IMR-90 (cell line): ENCODE results near the gene CHAF1B. TPM values are rescaled to one million over a fixed set of nuclear protein-coding genes. Genes with fewer than 3 reads are reported as not detected.

Experiments
- ATAC-seq: fragments of 200-7000 bp; cut with Tn5 transposase; 2 replicates; pipeline ENCODE4 v1.9.1; 2020; ENCODE audit warnings: low read depth, mild to moderate bottlenecking, moderate library complexity
- BruUV-seq: library from RNA; stranded (reverse); fragments of 400-500 nt; replicated peaks from 2 replicates; lab custom pipeline; 2021; lab: Mats Ljungman, UMichigan
- CTCF ChIA-PET: fragments of 300-600 bp; formaldehyde crosslinking; extraction: SDS; loops from one replicate; lab custom pipeline; 2021; ENCODE audit warnings: antibody characterized with exemption; lab: Yijun Ruan, JAX
- POLR2A ChIA-PET: fragments of 300-600 bp; sonication (Branson Sonifier 250); formaldehyde crosslinking; loops from one replicate; lab custom pipeline; 2022; ENCODE audit warnings: antibody characterized with exemption; ENCODE audit not compliant: unreplicated experiment; lab: Charles Lee
- DNase-seq: peaks from one replicate; pipeline ENCODE4 v3.0.0; 2013
- H2AFZ ChIP-seq: replicated peaks from 2 replicates; pipeline ENCODE3; 2013; ENCODE audit warnings: low read length, mild to moderate bottlenecking; ENCODE audit not compliant: poor library complexity
- H2AK5ac ChIP-seq: 2 replicates; pipeline ENCODE4 v1.6.1; 2013; ENCODE audit warnings: low read depth, low read length, inconsistent platforms
- H2AK9ac ChIP-seq: replicated peaks from 2 replicates; pipeline ENCODE3; 2013; ENCODE audit warnings: mild to moderate bottlenecking, low read depth, low read length, moderate library complexity; ENCODE audit not compliant: poor library complexity
- H2BK120ac ChIP-seq: 2 replicates; pipeline ENCODE4 v1.6.1; 2013; ENCODE audit warnings: low read depth, low read length, inconsistent platforms
- H2BK15ac ChIP-seq: 3 replicates; pipeline ENCODE4 v1.6.1; 2013; ENCODE audit warnings: low read depth, low read length, inconsistent platforms
- H2BK20ac ChIP-seq: 2 replicates; pipeline ENCODE4 v1.6.1; 2013; ENCODE audit warnings: low read depth, mild to moderate bottlenecking, inconsistent platforms, low read length, moderate library complexity
- H2BK5ac ChIP-seq: 2 replicates; pipeline ENCODE4 v1.6.1; 2013; ENCODE audit warnings: mild to moderate bottlenecking, low read depth, low read length, inconsistent platforms; ENCODE audit not compliant: poor library complexity, severe bottlenecking
- H3K14ac ChIP-seq: replicated peaks from 2 replicates; pipeline ENCODE4 v1.6.1; 2013; ENCODE audit warnings: low read depth, low read length, inconsistent platforms
- H3K18ac ChIP-seq: 2 replicates; pipeline ENCODE4 v1.6.1; 2013; ENCODE audit warnings: low read depth, low read length, control low read depth
- H3K23ac ChIP-seq: 2 replicates; pipeline ENCODE4 v1.6.1; 2013; ENCODE audit warnings: low read depth, low read length, inconsistent platforms
- H3K27ac ChIP-seq: 2 replicates; pipeline ENCODE4 v1.5.1; 2013; ENCODE audit warnings: mild to moderate bottlenecking, control low read depth, low read length; ENCODE audit not compliant: insufficient read depth
- H3K27me3 ChIP-seq: 2 replicates; pipeline ENCODE4 v1.6.1; 2013; ENCODE audit warnings: low read length; ENCODE audit not compliant: control insufficient read depth, insufficient read depth
- H3K36me3 ChIP-seq: 2 replicates; pipeline ENCODE4 v1.6.1; 2013; ENCODE audit warnings: low read length, mixed read lengths; ENCODE audit not compliant: control insufficient read depth, insufficient read depth
- H3K4ac ChIP-seq: 2 replicates; pipeline ENCODE4 v1.6.1; 2013; ENCODE audit warnings: low read depth, low read length, inconsistent platforms
- H3K4me1 ChIP-seq: 2 replicates; pipeline ENCODE4 v1.6.1; 2013; ENCODE audit warnings: low read length, mixed read lengths; ENCODE audit not compliant: control insufficient read depth, insufficient read depth
- H3K4me2 ChIP-seq: 2 replicates; pipeline ENCODE4 v1.6.1; 2013; ENCODE audit warnings: low read depth, mild to moderate bottlenecking, control low read depth, low read length, moderate library complexity
- H3K4me3 ChIP-seq: 2 replicates; pipeline ENCODE4 v1.5.1; 2013; ENCODE audit warnings: low read depth, mild to moderate bottlenecking, control low read depth, low read length, moderate library complexity; ENCODE audit not compliant: insufficient read depth
- H3K56ac ChIP-seq: 2 replicates; pipeline ENCODE4 v1.6.1; 2013; ENCODE audit warnings: low read length, inconsistent platforms; ENCODE audit not compliant: insufficient read depth; ENCODE audit errors: extremely low read depth
- H3K79me1 ChIP-seq, 2 experiments: 2 replicates each; pipeline ENCODE4 v1.6.1; 2013; ENCODE audit warnings: low read length in 2 of 2, inconsistent platforms in 1 of 2, low read depth in 1 of 2
- H3K9ac ChIP-seq: 2 replicates; pipeline ENCODE4 v1.6.1; 2013; ENCODE audit warnings: low read depth, low read length, control low read depth
- H3K9me1 ChIP-seq: 2 replicates; pipeline ENCODE4 v1.6.1; 2013; ENCODE audit warnings: low read length, inconsistent platforms; ENCODE audit not compliant: insufficient read depth
- H3K9me3 ChIP-seq: 2 replicates; pipeline ENCODE4 v1.6.1; 2013; ENCODE audit warnings: low read length; ENCODE audit not compliant: control insufficient read depth, insufficient read depth
- H4K20me1 ChIP-seq: 2 replicates; pipeline ENCODE4 v1.6.1; 2013; ENCODE audit warnings: low read length, inconsistent platforms; ENCODE audit not compliant: insufficient read depth
- H4K5ac ChIP-seq: 2 replicates; pipeline ENCODE4 v1.6.1; 2013; ENCODE audit warnings: mild to moderate bottlenecking, low read depth, low read length, control low read depth
- H4K8ac ChIP-seq, 2 experiments: 2 replicates each; pipeline ENCODE4 v1.6.1; 2013; ENCODE audit warnings: low read depth in 2 of 2, low read length in 2 of 2, control low read depth in 1 of 2, inconsistent platforms in 1 of 2
- H4K91ac ChIP-seq: 2 replicates; pipeline ENCODE4 v1.6.1; 2013; ENCODE audit warnings: low read depth, low read length, inconsistent platforms; ENCODE audit not compliant: insufficient read depth
- BHLHE40 ChIP-seq: fragments of 150-350 bp; IDR thresholded peaks from 2 replicates; pipeline ENCODE4 v1.6.1; 2016; ENCODE audit warnings: mild to moderate bottlenecking, low read depth, low read length
- ELK1 ChIP-seq: fragments of 150-350 bp; IDR thresholded peaks from 2 replicates; pipeline ENCODE4 v1.6.1; 2016; ENCODE audit warnings: low read depth, mild to moderate bottlenecking, low read length, moderate library complexity, borderline replicate concordance
- FOS ChIP-seq: fragments of 150-350 bp; IDR thresholded peaks from 2 replicates; pipeline ENCODE4 v1.6.1; 2016; ENCODE audit warnings: low read depth, low read length
- MAFK ChIP-seq: IDR thresholded peaks from 2 replicates; pipeline ENCODE4 v1.6.1; 2012; ENCODE audit warnings: low read depth, low read length, improper control_type of control experiment
- MAZ ChIP-seq: IDR thresholded peaks from 2 replicates; pipeline ENCODE4 v1.6.1; 2012; ENCODE audit warnings: low read depth, mild to moderate bottlenecking, low read length, improper control_type of control experiment, moderate library complexity, borderline replicate concordance
- MXI1 ChIP-seq: IDR thresholded peaks from 2 replicates; pipeline ENCODE4 v1.6.1; 2012; ENCODE audit warnings: low read depth, mild to moderate bottlenecking, low read length, moderate library complexity, borderline replicate concordance
- NFE2L2 ChIP-seq: fragments of 150-350 bp; IDR thresholded peaks from 2 replicates; pipeline ENCODE4 v1.6.1; 2016; ENCODE audit warnings: low read depth, mild to moderate bottlenecking, low read length
- RFX5 ChIP-seq: IDR thresholded peaks from 2 replicates; pipeline ENCODE4 v1.8.0; 2012; ENCODE audit warnings: low read depth, mild to moderate bottlenecking, low read length, moderate library complexity
- SMC3 ChIP-seq: fragments of 150-350 bp; IDR thresholded peaks from 2 replicates; pipeline ENCODE4 v1.6.1; 2016; ENCODE audit warnings: low read depth, mild to moderate bottlenecking, antibody characterized with exemption, low read length, moderate library complexity
- WGBS, 2 experiments: methylation state at CpG; one replicate each; pipeline versions ENCODE4 v1.1.5 to v1.1.7; 2013; ENCODE audit warnings: missing lambda C conversion rate in 2 of 2; ENCODE audit not compliant: insufficient read length in 1 of 2; ENCODE audit errors: extremely low coverage in 2 of 2; 5-methylcytosine and 5-hydroxymethylcytosine counted together
- dilution Hi-C: fragments of 300-500 bp; cut with HindIII; formaldehyde crosslinking; loops from one replicate; pipeline ENCODE4 v1.14.3; 2018; ENCODE audit warnings: low sequenced_read_pairs; ENCODE audit not compliant: unreplicated experiment
- in situ Hi-C: fragments of 300-500 bp; cut with MboI; formaldehyde crosslinking; loops from 3 replicates; pipeline ENCODE4 v1.14.3; 2019; ENCODE audit warnings: low sequenced_read_pairs, inconsistent platforms, mixed read lengths
- intact Hi-C: fragments of 100-400 bp; cut with micrococcal nuclease; formaldehyde crosslinking; loops from 2 replicates; pipeline ENCODE4 v1.10.0; 2022
- polyA plus RNA-seq, 3 experiments: library from polyadenylated mRNA; depleted of rRNA; stranded (reverse); fragments of >200 nt; gene quantifications; 2 replicates each; pipeline ENCODE4 v1.2.3, GENCODE V29; 2012; ENCODE audit warnings: low replicate concordance in 1 of 3
- total RNA-seq: library from RNA; depleted of rRNA; stranded (reverse); fragments of >200 nt; gene quantifications from 2 replicates; pipeline ENCODE4 v1.2.3, GENCODE V29; 2012

Gene CHAF1B
- total and polyA plus RNA-seq, 2 of the 4 experiments (the other 2 are of a cell fraction): 4.5 to 6.4 TPM

GRCh38 chr21:36461918-36462486 lies 76.8 kb downstream of the CHAF1B start:
- H3K27ac ChIP-seq: no peak overlapping the region
- in situ Hi-C loops (no loop called here), intact Hi-C loops (no loop called here), dilution Hi-C loops (no loop called here)
- no peak overlapping the region for H2BK5ac ChIP-seq
- H2BK120ac ChIP-seq: no peak overlapping the region
- H4K8ac ChIP-seq: no peak overlapping the region
- H3K14ac ChIP-seq: no peak overlapping the region
- H2AFZ ChIP-seq: no peak overlapping the region
- H3K4me2 ChIP-seq: no peak overlapping the region
- no peaks in the 10 kb centered on the region for H4K20me1 ChIP-seq
- no peaks in the 10 kb centered on the region; the same call in 1 of the 2 replicates for H3K9me1 ChIP-seq
- H3K36me3 ChIP-seq: no peaks in the 10 kb centered on the region
- no CpG with 5 or more reads among the region's 14 CpGs for WGBS, 2 experiments
- ATAC-seq: no peak
- H2BK20ac ChIP-seq: no peak overlapping the region
- H3K56ac ChIP-seq: no peak overlapping the region
- DNase-seq: no peak
- H3K27me3 ChIP-seq: peaks cover 2% of the 10 kb centered on the region; the same call in 1 of the 2 replicates
- H3K23ac ChIP-seq: no peak overlapping the region
- no peaks in the 10 kb centered on the region for H3K9me3 ChIP-seq
- no peak overlapping the region for H2BK15ac ChIP-seq
- H3K4ac ChIP-seq: no peak overlapping the region
- ChIA-PET POLR2A (no interaction called here), CTCF (no interaction called here)
- H3K9ac ChIP-seq: no peak overlapping the region
- H4K91ac ChIP-seq: no peak overlapping the region
- no peak overlapping the region for H4K5ac ChIP-seq
- no peak overlapping the region for H2AK9ac ChIP-seq
- H3K4me3 ChIP-seq: no peak overlapping the region
- no peak overlapping the region for H3K18ac ChIP-seq
- H3K79me1 ChIP-seq: no peaks in the 10 kb centered on the region
- no peak overlapping the region for H2AK5ac ChIP-seq
- BruUV-seq: no TSS peak
- TF ChIP-seq MAZ (no peak), MXI1 (no peak), ELK1 (no peak), MAFK (no peak), RFX5 (no peak), NFE2L2 (no peak), BHLHE40 (no peak), FOS (no peak), SMC3 (no peak)
- H3K4me1 ChIP-seq: no peaks in the 10 kb centered on the region; the same call in 1 of the 2 replicates
